WI38 (cell line): ENCODE data around the gene AKAP12.
"Not testable (repeated sequence)": the region's sequence is repeated elsewhere in the genome, so short reads cannot be mapped to it uniquely, and the experiment has no call there.

Experiments
- H3K4me3 ChIP-seq: 2 replicates; pipeline ENCODE4 v1.5.1; 2011; ENCODE audit warnings: low read depth, mild to moderate bottlenecking, control low read depth, low read length
- TF ChIP-seq, protein P1 (sequence below): IDR thresholded peaks from 2 replicates; pipeline ENCODE4 v1.5.1; 2012; ENCODE audit warnings: low read depth, mild to moderate bottlenecking, control low read depth, low read length

Gene AKAP12

DNA sequence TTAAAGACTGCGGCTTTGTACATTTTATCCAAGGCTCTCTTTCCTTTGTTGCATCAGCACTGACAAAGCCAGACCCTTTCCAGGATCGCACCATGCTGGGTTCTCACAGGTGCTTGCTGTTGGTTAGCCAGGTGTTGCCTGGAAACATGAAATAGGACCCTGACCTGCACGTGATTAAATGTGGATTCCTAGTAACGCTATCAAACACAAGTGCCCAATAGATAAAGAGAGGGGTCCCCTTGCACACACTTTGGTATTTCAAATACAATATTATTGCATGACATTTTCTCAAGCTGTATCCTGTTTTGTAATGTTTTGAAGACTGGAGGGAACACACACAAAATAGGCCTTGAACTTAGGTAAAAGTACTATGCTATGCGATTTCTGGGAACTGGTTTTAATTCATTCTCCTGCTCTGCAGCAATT is 73.3 kb downstream of the AKAP12 start:
- TF ChIP-seq, protein P1, sequence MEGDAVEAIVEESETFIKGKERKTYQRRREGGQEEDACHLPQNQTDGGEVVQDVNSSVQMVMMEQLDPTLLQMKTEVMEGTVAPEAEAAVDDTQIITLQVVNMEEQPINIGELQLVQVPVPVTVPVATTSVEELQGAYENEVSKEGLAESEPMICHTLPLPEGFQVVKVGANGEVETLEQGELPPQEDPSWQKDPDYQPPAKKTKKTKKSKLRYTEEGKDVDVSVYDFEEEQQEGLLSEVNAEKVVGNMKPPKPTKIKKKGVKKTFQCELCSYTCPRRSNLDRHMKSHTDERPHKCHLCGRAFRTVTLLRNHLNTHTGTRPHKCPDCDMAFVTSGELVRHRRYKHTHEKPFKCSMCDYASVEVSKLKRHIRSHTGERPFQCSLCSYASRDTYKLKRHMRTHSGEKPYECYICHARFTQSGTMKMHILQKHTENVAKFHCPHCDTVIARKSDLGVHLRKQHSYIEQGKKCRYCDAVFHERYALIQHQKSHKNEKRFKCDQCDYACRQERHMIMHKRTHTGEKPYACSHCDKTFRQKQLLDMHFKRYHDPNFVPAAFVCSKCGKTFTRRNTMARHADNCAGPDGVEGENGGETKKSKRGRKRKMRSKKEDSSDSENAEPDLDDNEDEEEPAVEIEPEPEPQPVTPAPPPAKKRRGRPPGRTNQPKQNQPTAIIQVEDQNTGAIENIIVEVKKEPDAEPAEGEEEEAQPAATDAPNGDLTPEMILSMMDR: no peak
- H3K4me3 ChIP-seq: no peak overlapping the region

DNA sequence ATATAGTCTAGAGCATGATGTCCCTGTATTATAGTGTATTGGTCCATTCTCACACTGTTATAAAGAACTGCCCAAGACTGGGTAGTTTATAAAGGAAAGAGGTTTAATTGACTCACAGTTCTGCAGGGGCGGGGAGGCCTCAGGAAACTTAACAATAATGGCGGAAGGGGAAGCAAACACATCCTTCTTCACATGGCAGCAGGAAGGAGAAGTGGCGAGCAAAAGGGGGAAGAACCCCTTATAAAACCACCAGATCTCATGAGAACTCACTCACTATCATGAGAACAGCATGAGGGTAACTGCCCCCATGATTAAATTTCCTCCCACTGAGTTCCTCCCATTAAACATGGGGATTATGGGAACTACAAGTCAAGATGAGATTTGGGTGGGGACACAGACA is 75.9 kb downstream of the AKAP12 start:
- H3K4me3 ChIP-seq: not testable (repeated sequence)

DNA sequence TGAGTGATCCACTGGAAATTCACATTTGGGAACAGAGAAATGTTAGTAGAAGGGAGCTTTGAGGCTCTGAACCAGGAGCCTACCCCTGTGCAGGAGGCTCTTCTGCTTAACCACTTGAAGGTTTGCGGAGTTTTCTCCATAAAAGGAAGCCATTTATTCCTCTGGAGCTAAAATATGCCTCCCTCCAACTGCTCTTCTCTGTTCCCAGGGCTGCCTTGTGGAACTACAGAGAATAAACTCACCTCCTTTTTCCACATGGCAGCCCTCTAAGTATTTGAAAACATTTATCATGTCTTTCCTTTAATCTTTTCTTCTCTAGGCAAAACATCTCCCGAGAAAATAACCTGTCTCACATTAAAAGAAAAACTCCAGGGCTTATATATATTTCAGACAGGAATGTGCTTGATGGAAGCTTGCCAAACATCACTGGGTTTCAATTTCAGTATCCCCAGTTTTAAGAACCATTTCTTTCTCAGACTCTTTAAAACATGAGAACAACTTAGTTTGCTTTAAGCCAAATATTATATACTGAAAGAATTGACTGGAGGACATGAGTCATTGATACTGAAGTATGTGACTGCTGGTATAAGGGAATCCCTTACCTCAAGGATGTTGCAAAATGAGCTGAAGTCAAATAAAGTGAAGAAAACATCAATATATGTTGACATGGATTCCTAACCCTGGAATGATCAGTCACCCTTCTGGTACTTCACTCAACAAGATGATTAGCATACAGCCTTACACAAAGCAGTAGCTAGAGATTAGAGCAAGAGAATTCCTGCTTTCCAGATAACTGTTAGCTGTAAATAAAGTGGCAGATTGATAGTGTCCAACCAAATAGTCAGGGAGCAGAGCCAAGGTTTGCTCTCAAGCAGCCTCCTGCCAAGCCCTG is 77.6 kb downstream of the AKAP12 start:
- H3K4me3 ChIP-seq: no peak overlapping the region
- TF ChIP-seq, protein P1: no peak

DNA sequence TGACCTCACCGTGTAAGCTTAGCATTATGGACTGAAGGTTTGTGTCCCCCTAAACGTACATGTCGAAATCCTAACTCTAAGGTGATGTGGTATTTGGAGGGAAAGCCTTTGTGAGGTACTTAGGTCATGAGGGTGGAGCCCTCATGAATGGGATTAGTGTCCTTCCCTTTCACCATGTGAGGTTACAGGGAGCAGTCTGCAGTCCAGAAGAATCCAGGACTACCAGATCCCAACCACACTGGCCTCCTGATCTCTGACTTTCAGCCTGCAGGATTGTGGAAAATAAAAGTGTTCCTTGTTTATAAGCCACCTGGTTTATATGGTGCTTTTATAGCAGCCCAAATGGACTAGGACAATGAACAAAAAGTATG is 78.2 kb downstream of the AKAP12 start:
- H3K4me3 ChIP-seq: no peak overlapping the region
- TF ChIP-seq, protein P1: no peak

DNA sequence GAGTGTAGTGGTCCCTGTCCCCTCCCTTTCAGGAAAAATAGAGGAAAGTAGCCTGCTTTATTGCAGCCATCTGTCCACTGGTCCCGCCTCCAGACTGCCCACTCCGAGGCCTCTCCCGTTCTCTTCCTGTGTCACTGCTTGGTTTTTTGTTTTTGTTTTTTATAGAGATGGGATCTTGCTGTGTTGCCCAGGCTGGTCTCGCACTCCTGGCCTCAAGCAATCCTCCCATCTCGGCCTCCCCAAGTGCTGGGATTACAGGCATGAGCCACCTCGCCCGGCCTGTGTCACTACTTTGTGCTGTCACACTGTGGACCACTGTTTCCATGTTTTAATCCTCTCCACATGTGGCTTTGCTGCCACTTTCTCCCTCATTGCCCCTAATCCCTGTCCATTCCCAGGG is 80.4 kb downstream of the AKAP12 start:
- TF ChIP-seq, protein P1: no peak
- H3K4me3 ChIP-seq: no peak overlapping the region

DNA sequence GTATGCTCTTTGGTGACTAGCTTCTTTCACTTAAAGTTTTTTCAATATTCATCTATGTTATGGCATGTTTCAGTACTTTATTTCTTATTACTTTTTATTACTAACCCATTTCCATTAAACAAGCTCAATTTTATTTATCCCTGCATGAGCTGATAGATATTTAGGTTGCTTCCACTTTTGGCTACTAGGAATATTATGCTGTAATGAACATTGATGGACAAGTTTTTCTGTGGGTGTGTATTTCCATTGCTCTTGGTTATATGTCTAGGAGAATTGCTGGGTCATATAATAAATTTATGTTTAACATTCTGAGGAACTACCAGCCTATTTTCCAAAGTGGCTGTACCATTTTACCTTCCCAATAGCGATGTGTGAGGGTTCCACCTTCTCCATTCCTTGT is 81.7 kb downstream of the AKAP12 start:
- no peak overlapping the region for H3K4me3 ChIP-seq
- TF ChIP-seq, protein P1: no peak

DNA sequence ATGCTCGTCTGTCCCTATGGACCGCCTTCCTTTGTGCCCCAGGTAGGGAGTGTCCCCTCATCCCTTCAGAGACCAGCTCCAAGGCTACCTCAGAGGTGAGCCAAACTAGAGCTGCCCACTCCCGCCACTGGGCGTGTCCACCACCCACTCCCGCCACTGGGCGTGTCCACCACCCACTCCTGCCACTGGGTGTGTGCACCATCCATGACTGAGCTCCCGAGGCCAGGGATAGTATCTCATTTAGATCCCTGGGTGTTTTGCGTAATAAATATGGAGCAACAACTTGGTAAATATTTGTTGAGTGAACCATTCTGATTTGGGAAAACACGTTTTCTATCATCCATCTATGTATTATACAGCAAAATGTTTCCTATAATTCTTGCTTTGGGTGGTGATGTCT is 82.8 kb downstream of the AKAP12 start:
- no peak overlapping the region for H3K4me3 ChIP-seq
- TF ChIP-seq, protein P1: no peak
